GM12873 (cell line): Measurements from ENCODE around the gene ABI3BP.

Experiments used
- TF ChIP-seq, protein P1 (sequence below): IDR thresholded peaks from 2 replicates; pipeline ENCODE4 v1.5.1; 2012; ENCODE audit warnings: low read depth, mild to moderate bottlenecking, moderate library complexity, low read length, control low read depth; ENCODE audit not compliant: insufficient read depth; ENCODE audit errors: missing control alignments

Gene ABI3BP

GRCh38 chr3:100981164-100981911, 11.9 kb downstream of the ABI3BP start:
- TF ChIP-seq, protein P1, sequence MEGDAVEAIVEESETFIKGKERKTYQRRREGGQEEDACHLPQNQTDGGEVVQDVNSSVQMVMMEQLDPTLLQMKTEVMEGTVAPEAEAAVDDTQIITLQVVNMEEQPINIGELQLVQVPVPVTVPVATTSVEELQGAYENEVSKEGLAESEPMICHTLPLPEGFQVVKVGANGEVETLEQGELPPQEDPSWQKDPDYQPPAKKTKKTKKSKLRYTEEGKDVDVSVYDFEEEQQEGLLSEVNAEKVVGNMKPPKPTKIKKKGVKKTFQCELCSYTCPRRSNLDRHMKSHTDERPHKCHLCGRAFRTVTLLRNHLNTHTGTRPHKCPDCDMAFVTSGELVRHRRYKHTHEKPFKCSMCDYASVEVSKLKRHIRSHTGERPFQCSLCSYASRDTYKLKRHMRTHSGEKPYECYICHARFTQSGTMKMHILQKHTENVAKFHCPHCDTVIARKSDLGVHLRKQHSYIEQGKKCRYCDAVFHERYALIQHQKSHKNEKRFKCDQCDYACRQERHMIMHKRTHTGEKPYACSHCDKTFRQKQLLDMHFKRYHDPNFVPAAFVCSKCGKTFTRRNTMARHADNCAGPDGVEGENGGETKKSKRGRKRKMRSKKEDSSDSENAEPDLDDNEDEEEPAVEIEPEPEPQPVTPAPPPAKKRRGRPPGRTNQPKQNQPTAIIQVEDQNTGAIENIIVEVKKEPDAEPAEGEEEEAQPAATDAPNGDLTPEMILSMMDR = no peak

DNA sequence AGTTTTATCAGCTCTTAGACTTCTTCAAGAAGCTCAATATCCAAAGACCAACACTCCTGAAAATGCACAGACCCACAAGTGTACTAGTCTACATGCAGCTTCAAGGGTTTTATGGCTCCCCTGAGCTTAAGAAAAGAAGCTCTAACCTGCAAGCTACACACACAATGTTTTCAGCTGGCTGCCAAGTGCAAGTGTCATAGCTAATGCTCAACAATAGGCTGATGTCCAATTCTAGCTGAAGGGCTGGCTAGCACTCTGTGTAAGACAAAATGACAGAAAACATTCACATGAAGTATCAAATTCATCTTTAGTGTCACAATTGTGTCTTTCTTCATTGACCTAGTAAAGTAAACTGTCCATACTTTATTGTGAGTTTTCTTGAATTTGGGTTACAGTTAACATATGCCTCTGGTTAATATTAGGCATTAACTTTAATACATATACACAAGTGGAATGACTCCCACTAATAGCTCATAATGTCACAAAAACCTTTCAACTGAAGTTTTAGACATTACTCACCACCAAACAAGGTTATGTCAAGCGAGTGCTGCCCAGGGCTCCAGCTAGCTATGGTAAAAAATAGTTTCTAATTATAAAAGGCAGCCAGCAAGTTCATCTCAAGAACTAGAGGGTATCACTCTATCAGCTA, 15.1 kb downstream of the ABI3BP start:
- TF ChIP-seq, protein P1 = no peak

DNA sequence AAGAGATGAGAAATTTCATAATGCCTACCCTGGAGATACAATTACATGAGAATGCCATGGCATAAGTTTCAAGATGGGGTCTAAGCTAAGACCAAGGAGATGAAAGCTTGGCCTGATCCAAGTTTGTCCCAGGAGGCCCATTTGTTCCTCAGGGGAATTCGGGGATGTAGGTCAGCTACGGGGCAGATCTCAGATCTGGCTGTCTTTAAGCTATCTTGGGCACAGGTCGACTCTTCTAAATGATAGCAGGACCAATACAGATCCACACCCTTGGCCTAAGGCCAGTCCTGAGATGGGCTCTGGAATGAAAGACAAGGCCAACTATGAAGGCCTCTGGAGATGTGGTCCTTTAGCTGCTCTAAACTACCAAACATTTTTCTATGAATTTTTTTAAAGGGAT, 16.6 kb downstream of the ABI3BP start:
- TF ChIP-seq, protein P1 = no peak

DNA sequence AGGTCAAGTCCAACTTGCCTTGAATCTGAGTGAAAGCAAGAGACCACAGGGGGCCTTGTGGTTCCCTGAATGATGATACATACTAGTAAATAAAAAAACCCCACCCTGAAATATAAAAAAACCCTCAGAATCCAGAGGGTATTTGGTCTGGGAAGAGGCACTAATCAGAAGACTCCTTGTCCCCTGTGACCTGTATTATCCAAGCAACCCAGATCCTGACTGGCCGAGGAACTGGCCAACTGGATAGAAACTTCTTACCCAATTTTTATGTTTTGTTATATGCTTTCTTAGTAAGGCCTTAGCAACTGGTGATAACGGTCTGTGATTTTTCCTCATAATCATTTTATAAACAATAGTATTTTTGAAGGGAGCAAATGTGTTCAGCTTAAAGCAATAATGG, 17.5 kb downstream of the ABI3BP start:
- TF ChIP-seq, protein P1 = no peak

DNA sequence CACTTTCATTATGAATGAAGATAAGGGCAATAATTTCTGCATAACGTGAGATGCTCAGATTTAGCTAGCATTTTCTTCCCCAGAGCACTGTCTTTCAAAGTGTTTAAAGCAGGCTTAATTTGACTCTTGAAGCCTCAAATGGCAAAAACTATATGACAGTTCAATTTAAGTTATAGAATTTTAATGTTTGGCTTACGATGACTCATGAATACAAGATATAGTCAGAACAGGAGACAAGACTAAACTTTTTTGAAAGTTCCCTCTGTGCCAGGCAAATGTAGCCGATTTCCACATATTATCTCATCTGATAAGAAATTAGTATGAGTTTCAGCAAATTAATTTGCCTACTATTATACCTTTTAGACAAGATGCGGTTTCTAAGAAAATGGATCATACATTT, 19.6 kb downstream of the ABI3BP start:
- TF ChIP-seq, protein P1 = no peak

DNA sequence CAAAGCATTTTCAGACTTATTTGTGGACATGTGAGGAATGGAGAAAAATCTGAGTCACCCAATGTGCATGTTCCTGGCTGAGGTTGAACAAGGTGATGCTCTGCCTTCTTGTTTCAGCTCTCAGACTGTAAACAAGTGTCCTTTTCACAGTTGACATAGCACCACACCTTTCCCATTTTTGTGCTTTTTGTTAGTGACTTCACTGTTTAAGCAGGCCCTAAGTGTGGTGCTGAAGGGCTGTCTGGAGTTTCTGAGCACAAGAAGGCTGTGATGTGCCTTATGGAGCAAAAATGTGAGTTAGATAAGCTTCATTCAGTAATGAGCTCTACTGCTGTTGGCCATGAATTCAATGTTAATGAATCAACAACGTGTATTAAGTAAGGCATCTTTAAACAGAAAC, 20.4 kb downstream of the ABI3BP start:
- TF ChIP-seq, protein P1 = no peak

DNA sequence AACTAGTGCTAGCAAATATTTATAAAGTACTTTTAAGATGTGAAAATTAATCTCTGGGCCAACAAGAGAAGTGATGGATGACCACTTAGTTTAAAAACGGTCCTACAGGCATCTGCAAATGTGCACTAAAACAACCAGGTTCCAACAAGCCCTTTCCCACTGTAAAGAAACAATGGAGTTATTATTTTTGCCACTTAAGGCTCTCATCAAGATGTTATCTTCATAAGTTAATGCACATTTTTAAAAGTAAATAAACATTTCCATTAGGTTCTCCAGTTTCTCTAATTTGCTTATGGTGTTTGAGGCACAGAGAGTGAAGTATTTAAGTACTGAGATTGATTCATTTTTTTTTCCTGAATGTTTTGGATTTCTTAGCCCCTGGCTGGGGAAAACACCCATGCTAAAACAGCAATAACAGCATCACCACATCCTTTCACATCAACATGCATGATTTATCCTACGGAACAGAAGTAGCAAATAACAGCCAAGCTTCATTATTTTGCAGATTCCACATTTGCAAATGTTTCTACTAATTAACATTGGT, 20.8 kb downstream of the ABI3BP start:
- TF ChIP-seq, protein P1 = no peak
